CD4-positive, CD25-positive, alpha-beta regulatory T cell (primary cell): Measurements from ENCODE around the gene RAB34. TPM values are rescaled to one million over a fixed set of nuclear protein-coding genes. Genes with fewer than 3 reads are reported as not detected.
"Not testable (repeated sequence)": the region's sequence is repeated elsewhere in the genome, so short reads cannot be mapped to it uniquely, and the experiment has no call there.

ENCODE experiments used
- ATAC-seq, 2 donors: fragments of 150-1000 bp; cut with Tn5 transposase; one replicate each; pipeline ENCODE4 v1.10.0; 2021; ENCODE audit warnings: low read depth in 2 of 2, moderate number of reproducible peaks in 2 of 2, moderate library complexity in 1 of 2
- DNase-seq, 3 donors: peaks; one replicate each; pipeline versions ENCODE4 v3.0.0 to v3.0.0-alpha.2; 2012 to 2022; ENCODE audit warnings: mixed read lengths in 1 of 3
- H3K27ac ChIP-seq: one replicate; pipeline ENCODE4 v1.7.0; 2013; ENCODE audit warnings: mild to moderate bottlenecking, low read length; ENCODE audit not compliant: insufficient read depth, poor library complexity, severe bottlenecking
- H3K27me3 ChIP-seq: one replicate; pipeline ENCODE4 v1.7.0; 2013; ENCODE audit warnings: low read length; ENCODE audit not compliant: control insufficient read depth, insufficient read depth
- H3K36me3 ChIP-seq: one replicate; pipeline ENCODE4 v1.7.0; 2013; ENCODE audit warnings: mild to moderate bottlenecking, low read length, moderate library complexity; ENCODE audit not compliant: control insufficient read depth, insufficient read depth
- H3K4me1 ChIP-seq: 2 replicates; pipeline ENCODE4 v1.7.0; 2013; ENCODE audit warnings: mild to moderate bottlenecking, low read length; ENCODE audit not compliant: insufficient read depth, control insufficient read depth, poor library complexity, severe bottlenecking
- H3K4me3 ChIP-seq: one replicate; pipeline ENCODE4 v1.7.0; 2013; ENCODE audit warnings: low read depth, mild to moderate bottlenecking, low read length, moderate library complexity
- H3K9me3 ChIP-seq, 2 experiments: 1 replicate in 1 of 2; 2 replicates in 1 of 2; pipeline ENCODE4 v1.7.0; 2013; ENCODE audit warnings: low read length in 2 of 2, mild to moderate bottlenecking in 1 of 2, moderate library complexity in 1 of 2; ENCODE audit not compliant: control insufficient read depth in 2 of 2
- H3K27ac Mint-ChIP-seq, 3 donors: one replicate each; pipeline ENCODE4 v1.8.0; 2020 to 2022; ENCODE audit warnings: mild to moderate bottlenecking in 3 of 3, mixed read lengths in 3 of 3, moderate library complexity in 2 of 3
- H3K27me3 Mint-ChIP-seq: one replicate; pipeline ENCODE4 v1.8.0; 2022; ENCODE audit warnings: mild to moderate bottlenecking, mixed read lengths
- H3K36me3 Mint-ChIP-seq: one replicate; pipeline ENCODE4 v1.8.0; 2020; ENCODE audit warnings: mixed read lengths
- H3K4me1 Mint-ChIP-seq, 4 donors: one replicate each; pipeline ENCODE4 v1.8.0; 2020 to 2022; ENCODE audit warnings: mixed read lengths in 4 of 4, mild to moderate bottlenecking in 1 of 4
- H3K4me3 Mint-ChIP-seq, 4 donors: one replicate each; pipeline ENCODE4 v1.8.0; 2020 to 2022; ENCODE audit warnings: mild to moderate bottlenecking in 4 of 4, mixed read lengths in 4 of 4, moderate library complexity in 3 of 4
- H3K9me3 Mint-ChIP-seq, 7 donors: one replicate each; pipeline ENCODE4 v1.8.0; 2020 to 2022; ENCODE audit warnings: mixed read lengths in 7 of 7, mild to moderate bottlenecking in 3 of 7, moderate library complexity in 2 of 7
- polyA plus RNA-seq, 4 donors: library from polyadenylated mRNA; unstranded; fragments of 300-500 nt; fragmentation: Illumina TruSeq; gene quantifications; one replicate each; pipeline ENCODE4 v1.2.3, GENCODE V29; 2021
- total RNA-seq: library from RNA; stranded (reverse); gene quantifications from one replicate; pipeline ENCODE4 v1.2.3, GENCODE V29; 2022

The RAB34 gene
- total and polyA plus RNA-seq, 5 donors from 2014 or later = 4.0 to 11.5 (median 6.7) TPM

DNA sequence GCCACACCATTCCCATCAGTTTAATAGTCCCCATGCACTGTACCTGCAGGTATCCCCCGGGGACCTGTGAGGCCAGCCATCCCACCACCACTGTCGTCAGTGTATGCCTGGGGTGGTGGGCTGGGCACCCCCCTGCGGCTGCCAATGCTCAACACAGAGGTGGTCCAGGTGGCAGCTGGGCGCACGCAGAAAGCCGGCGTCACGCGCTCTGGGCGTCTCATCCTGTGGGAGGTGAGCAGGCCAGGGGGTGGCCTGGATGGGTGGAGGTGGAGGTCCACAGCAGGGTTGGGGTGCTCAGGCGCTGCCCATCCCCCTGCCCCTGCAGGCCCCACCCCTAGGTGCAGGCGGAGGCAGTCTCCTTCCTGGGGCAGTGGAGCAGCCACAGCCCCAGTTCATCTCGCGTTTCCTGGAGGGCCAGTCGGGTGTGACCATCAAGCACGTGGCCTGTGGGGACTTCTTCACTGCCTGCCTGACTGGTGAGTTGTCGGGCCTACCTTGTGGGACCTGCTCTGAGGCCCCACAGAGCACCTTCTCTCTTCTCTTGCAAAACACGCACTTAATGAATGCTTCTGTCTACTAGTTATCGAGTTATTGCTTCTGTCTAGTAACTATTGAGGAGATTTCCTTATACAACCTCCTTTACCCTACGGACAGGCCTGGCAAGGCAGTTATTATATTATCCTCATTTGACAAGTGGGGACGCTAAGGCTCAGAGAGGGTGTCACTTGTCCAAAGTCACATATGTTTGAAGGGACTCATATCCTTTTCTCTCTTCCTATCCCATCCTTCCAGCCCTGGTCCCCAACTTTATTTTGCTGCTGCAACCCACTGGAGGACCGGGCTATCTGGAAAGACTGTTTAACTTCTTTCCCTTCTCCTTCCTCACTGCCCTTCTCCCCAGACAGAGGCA lies 20.4 kb upstream of the RAB34 start:
- Mint-ChIP-seq H3K4me3 (peak overlapping the region in 1 of 4 donors; percentile 19), H3K36me3 (peaks cover 9% of the 10 kb centered on the region), H3K27me3 (no peaks in the 10 kb centered on the region), H3K4me1 (peaks cover 0 to 15% (median 11%) of the 10 kb centered on the region in 4 donors), H3K27ac (peak overlapping the region in 2 of 3 donors; percentile 54 to 81), H3K9me3 (no peaks in the 10 kb centered on the region)
- ATAC-seq (peak in 1 of 2 donors; percentile 15), DNase-seq (no peak)
- Histone ChIP-seq H3K27ac (no peak overlapping the region), H3K4me3 (no peak overlapping the region), H3K36me3 (no peaks in the 10 kb centered on the region), H3K27me3 (no peaks in the 10 kb centered on the region), H3K9me3 (no peaks in the 10 kb centered on the region), H3K4me1 (peaks cover 1% of the 10 kb centered on the region)

GRCh38 chr17:28737316-28737715 lies 19.6 kb upstream of the RAB34 start:
- Histone ChIP-seq H3K4me1 (no peaks in the 10 kb centered on the region), H3K4me3 (no peak overlapping the region), H3K36me3 (no peaks in the 10 kb centered on the region), H3K27ac (no peak overlapping the region), H3K9me3 (no peaks in the 10 kb centered on the region), H3K27me3 (no peaks in the 10 kb centered on the region)
- no peaks in the 10 kb centered on the region for H3K27me3 Mint-ChIP-seq
- ATAC-seq (no peak), DNase-seq (no peak)
- H3K36me3 Mint-ChIP-seq = peaks cover 9% of the 10 kb centered on the region
- peak overlapping the region in 1 of 4 donors; percentile 32 for H3K4me3 Mint-ChIP-seq
- H3K9me3 Mint-ChIP-seq = no peaks in the 10 kb centered on the region
- peaks cover 0 to 14% (median 11%) of the 10 kb centered on the region in 4 donors for H3K4me1 Mint-ChIP-seq
- no peak overlapping the region for H3K27ac Mint-ChIP-seq

GRCh38 chr17:28735913-28736769 lies 18.5 kb upstream of the RAB34 start:
- H3K36me3 Mint-ChIP-seq, H3K36me3 ChIP-seq, ATAC-seq, H3K27me3 Mint-ChIP-seq, H3K27ac ChIP-seq, H3K4me3 ChIP-seq, H3K4me3 Mint-ChIP-seq, H3K27me3 ChIP-seq, H3K27ac Mint-ChIP-seq, H3K9me3 ChIP-seq, DNase-seq, H3K4me1 ChIP-seq, H3K9me3 Mint-ChIP-seq: not testable (repeated sequence)
- H3K4me1 Mint-ChIP-seq = peaks cover 0 to 14% (median 11%) of the 10 kb centered on the region in 4 donors

DNA sequence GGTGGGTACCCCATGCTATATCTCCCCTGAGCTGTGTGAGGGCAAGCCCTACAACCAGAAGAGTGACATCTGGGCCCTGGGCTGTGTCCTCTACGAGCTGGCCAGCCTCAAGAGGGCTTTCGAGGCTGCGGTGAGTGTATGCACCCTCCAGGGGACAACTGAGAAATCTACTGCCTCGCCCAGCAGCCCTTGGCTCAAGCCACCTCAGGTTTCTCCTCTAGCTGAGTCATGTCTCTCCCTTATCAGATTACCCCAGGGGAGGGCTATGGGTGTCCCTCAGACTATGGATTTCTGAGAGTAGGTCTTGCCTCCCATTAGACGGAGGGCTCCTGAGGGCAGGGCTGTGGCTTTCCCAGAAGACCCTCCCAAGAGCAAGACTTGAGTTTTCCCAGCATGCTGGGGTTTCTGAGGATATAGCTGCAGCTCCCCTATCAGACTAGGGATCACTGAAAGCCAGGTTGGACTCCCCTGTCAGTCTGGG lies 17.6 kb upstream of the RAB34 start:
- Histone ChIP-seq H3K27me3 (no peaks in the 10 kb centered on the region), H3K4me1 (no peaks in the 10 kb centered on the region), H3K27ac (no peak overlapping the region), H3K36me3 (no peaks in the 10 kb centered on the region), H3K9me3 (no peaks in the 10 kb centered on the region), H3K4me3 (no peak overlapping the region)
- H3K9me3 Mint-ChIP-seq = no peaks in the 10 kb centered on the region
- no peak overlapping the region for H3K27ac Mint-ChIP-seq
- ATAC-seq (no peak), DNase-seq (no peak)
- peaks cover 9% of the 10 kb centered on the region for H3K36me3 Mint-ChIP-seq
- H3K4me3 Mint-ChIP-seq = no peak overlapping the region
- no peaks in the 10 kb centered on the region for H3K27me3 Mint-ChIP-seq
- peaks cover 0 to 14% (median 11%) of the 10 kb centered on the region in 4 donors for H3K4me1 Mint-ChIP-seq

GRCh38 chr17:28734712-28735241 lies 17.1 kb upstream of the RAB34 start:
- H3K4me3 Mint-ChIP-seq = no peak overlapping the region
- H3K36me3 ChIP-seq = no peaks in the 10 kb centered on the region
- H3K36me3 Mint-ChIP-seq = peaks cover 9% of the 10 kb centered on the region
- no peak overlapping the region for H3K27ac Mint-ChIP-seq
- H3K9me3 Mint-ChIP-seq = no peaks in the 10 kb centered on the region
- H3K27ac ChIP-seq = no peak overlapping the region
- no peak overlapping the region for H3K4me3 ChIP-seq
- no peaks in the 10 kb centered on the region for H3K9me3 ChIP-seq
- no peaks in the 10 kb centered on the region for H3K27me3 Mint-ChIP-seq
- H3K4me1 Mint-ChIP-seq = peaks cover 0 to 17% (median 13%) of the 10 kb centered on the region in 4 donors
- ATAC-seq (no peak), DNase-seq (no peak)
- no peaks in the 10 kb centered on the region for H3K27me3 ChIP-seq
- H3K4me1 ChIP-seq = no peaks in the 10 kb centered on the region

GRCh38 chr17:28733346-28733745 lies 15.7 kb upstream of the RAB34 start:
- peaks cover 4 to 17% (median 14%) of the 10 kb centered on the region in 4 donors for H3K4me1 Mint-ChIP-seq
- H3K4me3 Mint-ChIP-seq = no peak overlapping the region
- H3K4me3 ChIP-seq = no peak overlapping the region
- H3K4me1 ChIP-seq = peaks cover 7% of the 10 kb centered on the region
- no peak for ATAC-seq
- H3K27me3 Mint-ChIP-seq = peaks cover under 1% of the 10 kb centered on the region
- no peaks in the 10 kb centered on the region for H3K9me3 Mint-ChIP-seq
- no peaks in the 10 kb centered on the region for H3K36me3 ChIP-seq
- H3K9me3 ChIP-seq = no peaks in the 10 kb centered on the region
- H3K27ac Mint-ChIP-seq = no peak overlapping the region
- H3K27ac ChIP-seq = no peak overlapping the region
- DNase-seq = no peak
- H3K27me3 ChIP-seq = no peaks in the 10 kb centered on the region
- peaks cover 4% of the 10 kb centered on the region for H3K36me3 Mint-ChIP-seq

- no peak for DNase-seq
- H3K27ac Mint-ChIP-seq = peak overlapping the region in 1 of 3 donors; percentile 8
- H3K27ac ChIP-seq = no peak overlapping the region
- peaks cover 31% of the 10 kb centered on the region for H3K4me1 ChIP-seq
- peaks cover under 1% of the 10 kb centered on the region for H3K36me3 Mint-ChIP-seq
- peaks cover 4% of the 10 kb centered on the region for H3K27me3 Mint-ChIP-seq
- no peaks in the 10 kb centered on the region for H3K27me3 ChIP-seq
- ATAC-seq = no peak
- H3K36me3 ChIP-seq = peaks cover 2% of the 10 kb centered on the region
- H3K9me3 ChIP-seq = no peaks in the 10 kb centered on the region
- H3K4me1 Mint-ChIP-seq = peaks cover 10 to 38% (median 23%) of the 10 kb centered on the region in 4 donors
- peak overlapping the region in 2 of 4 donors; percentile 82 to 93 for H3K4me3 Mint-ChIP-seq
- H3K4me3 ChIP-seq = no peak overlapping the region
- no peaks in the 10 kb centered on the region for H3K9me3 Mint-ChIP-seq
These were observed 12.3 kb upstream of the RAB34 start for GRCh38 chr17:28729950-28730330.
